ENCODE results near the gene ACIN1.

DNA sequence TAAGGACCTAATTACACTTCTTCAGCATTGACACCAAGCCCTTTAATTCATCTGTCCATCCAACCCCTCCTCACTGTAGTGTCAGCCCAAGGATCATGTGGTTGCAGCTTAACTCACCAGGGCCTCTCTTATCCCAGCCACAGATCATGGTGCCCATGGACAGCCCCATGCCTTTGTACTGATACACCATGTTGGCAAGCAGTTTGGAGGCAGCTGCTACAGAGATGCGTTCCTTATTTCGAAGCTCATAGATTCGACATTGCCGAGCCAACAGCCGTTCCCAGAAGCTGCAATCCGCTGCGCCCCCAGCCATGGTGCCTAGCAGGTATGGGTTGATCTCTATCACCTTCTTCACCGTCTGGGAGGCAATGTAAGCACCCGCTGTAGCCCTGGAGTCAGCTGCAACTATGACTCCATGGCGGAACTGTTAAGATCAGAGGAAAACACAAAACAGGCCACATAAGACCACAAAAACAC is 61.6 kb downstream of the ACIN1 start:
- TF ChIP-seq EZH2 (IDR thresholded peaks at IDR 0.05; ENCODE audit: low read length, missing control alignments) = no peak
- TF ChIP-seq, protein P1, sequence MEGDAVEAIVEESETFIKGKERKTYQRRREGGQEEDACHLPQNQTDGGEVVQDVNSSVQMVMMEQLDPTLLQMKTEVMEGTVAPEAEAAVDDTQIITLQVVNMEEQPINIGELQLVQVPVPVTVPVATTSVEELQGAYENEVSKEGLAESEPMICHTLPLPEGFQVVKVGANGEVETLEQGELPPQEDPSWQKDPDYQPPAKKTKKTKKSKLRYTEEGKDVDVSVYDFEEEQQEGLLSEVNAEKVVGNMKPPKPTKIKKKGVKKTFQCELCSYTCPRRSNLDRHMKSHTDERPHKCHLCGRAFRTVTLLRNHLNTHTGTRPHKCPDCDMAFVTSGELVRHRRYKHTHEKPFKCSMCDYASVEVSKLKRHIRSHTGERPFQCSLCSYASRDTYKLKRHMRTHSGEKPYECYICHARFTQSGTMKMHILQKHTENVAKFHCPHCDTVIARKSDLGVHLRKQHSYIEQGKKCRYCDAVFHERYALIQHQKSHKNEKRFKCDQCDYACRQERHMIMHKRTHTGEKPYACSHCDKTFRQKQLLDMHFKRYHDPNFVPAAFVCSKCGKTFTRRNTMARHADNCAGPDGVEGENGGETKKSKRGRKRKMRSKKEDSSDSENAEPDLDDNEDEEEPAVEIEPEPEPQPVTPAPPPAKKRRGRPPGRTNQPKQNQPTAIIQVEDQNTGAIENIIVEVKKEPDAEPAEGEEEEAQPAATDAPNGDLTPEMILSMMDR (conservative IDR thresholded peaks at IDR 0.05 in 1 of 2, IDR thresholded peaks at IDR 0.05 in 1 of 2; ENCODE audit: low read depth in 1 of 2, low read length in 2 of 2) = no peak

All from fibroblast of lung (primary cell).